Tibial nerve (tissue), 4 donors: ENCODE data around the gene C1QC.

Experiments used
- EP300 ChIP-seq, 2 donors: sonication (generic); formaldehyde crosslinking; IDR thresholded peaks; one replicate each; pipeline ENCODE4 v1.6.1; 2017; ENCODE audit warnings: antibody characterized with exemption in 2 of 2, mild to moderate bottlenecking in 1 of 2
- POLR2A ChIP-seq, 2 donors: fragments of 450-650 bp; IDR thresholded peaks; one replicate each; pipeline ENCODE4 v1.6.1; 2017; ENCODE audit warnings: antibody characterized with exemption in 2 of 2, mild to moderate bottlenecking in 2 of 2, moderate library complexity in 2 of 2
- TF ChIP-seq, protein P1 (sequence below), 5 experiments: fragments of 200-600 bp in 3 of 5; fragments of 450-650 bp in 2 of 5; sonication (generic) in 3 of 5; IDR thresholded peaks; one replicate each; pipeline ENCODE4 v1.5.1; 2016 to 2019; ENCODE audit warnings: antibody characterized with exemption in 5 of 5, mild to moderate bottlenecking in 3 of 5, moderate library complexity in 2 of 5

DNA sequence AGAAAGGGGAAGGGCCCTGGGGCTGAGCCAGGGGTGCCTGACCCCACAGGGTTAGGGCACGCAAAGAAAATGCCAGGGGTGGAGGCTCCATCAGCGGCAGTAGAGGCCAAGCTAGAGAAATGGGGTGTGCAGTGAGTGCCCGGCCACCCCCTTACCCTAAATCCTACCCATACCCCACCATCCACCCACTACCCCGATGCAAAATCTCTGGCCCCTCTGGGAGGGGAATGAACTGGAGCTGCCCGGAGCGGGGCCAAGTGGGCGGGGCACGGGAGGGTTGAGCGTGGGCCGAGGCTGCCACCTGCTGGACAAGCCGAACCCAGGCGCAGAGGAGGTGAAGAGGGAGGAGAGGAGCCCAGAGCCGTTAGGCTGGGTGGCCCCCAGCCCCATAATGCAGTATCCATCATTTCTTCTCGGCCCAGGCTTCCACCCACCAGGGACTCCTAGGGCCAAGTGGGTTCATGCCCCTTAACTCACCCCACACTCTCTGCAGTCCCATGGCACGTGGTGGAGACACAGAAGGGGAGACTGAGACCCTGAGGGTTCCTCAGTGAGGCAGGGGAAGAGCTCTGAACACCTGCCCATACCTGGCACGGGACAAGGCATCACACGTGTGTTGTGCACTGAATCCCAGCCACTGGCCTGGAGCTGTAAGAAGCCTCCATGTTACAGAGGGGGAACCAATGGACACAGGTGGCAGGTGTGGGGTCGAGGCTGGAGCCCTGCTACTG, 1.4 kb upstream of the C1QC start:
- TF ChIP-seq, protein P1, sequence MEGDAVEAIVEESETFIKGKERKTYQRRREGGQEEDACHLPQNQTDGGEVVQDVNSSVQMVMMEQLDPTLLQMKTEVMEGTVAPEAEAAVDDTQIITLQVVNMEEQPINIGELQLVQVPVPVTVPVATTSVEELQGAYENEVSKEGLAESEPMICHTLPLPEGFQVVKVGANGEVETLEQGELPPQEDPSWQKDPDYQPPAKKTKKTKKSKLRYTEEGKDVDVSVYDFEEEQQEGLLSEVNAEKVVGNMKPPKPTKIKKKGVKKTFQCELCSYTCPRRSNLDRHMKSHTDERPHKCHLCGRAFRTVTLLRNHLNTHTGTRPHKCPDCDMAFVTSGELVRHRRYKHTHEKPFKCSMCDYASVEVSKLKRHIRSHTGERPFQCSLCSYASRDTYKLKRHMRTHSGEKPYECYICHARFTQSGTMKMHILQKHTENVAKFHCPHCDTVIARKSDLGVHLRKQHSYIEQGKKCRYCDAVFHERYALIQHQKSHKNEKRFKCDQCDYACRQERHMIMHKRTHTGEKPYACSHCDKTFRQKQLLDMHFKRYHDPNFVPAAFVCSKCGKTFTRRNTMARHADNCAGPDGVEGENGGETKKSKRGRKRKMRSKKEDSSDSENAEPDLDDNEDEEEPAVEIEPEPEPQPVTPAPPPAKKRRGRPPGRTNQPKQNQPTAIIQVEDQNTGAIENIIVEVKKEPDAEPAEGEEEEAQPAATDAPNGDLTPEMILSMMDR (IDR thresholded peaks at IDR 0.05): peak; percentile 83 to 95 (median 89)
- TF ChIP-seq POLR2A (IDR thresholded peaks at IDR 0.05) (no peak), EP300 (IDR thresholded peaks at IDR 0.05) (peak in 1 of 2 donors; percentile 47)
